DOHH2 (cell line): Measurements from ENCODE around the gene SLC6A3.

Source experiments
- H3F3A ChIP-seq: fragments of 200-600 bp; sonication (generic), shearing (Covaris generic); 2 replicates; pipeline ENCODE4 v1.6.0; 2016; ENCODE audit warnings: antibody characterized with exemption, mild to moderate bottlenecking; ENCODE audit not compliant: control insufficient read depth, insufficient read depth
- H3K27ac ChIP-seq: fragments of 200-600 bp; sonication (generic); 2 replicates; pipeline ENCODE4 v1.5.1; 2014; ENCODE audit warnings: low read depth, mild to moderate bottlenecking, low read length, moderate library complexity
- H3K27me3 ChIP-seq: fragments of 200-600 bp; sonication (generic); 2 replicates; pipeline ENCODE4 v1.6.1; 2014; ENCODE audit warnings: mild to moderate bottlenecking, low read length, mixed read lengths; ENCODE audit not compliant: control insufficient read depth
- H3K36me3 ChIP-seq: fragments of 200-600 bp; sonication (generic); 2 replicates; pipeline ENCODE4 v1.6.1; 2014; ENCODE audit warnings: mild to moderate bottlenecking, low read length, moderate library complexity, mixed read lengths; ENCODE audit not compliant: control insufficient read depth
- H3K4me1 ChIP-seq: fragments of 200-600 bp; sonication (generic); 2 replicates; pipeline ENCODE4 v1.6.1; 2014; ENCODE audit warnings: mild to moderate bottlenecking, low read length, mixed read lengths; ENCODE audit not compliant: control insufficient read depth
- H3K4me2 ChIP-seq: fragments of 200-600 bp; sonication (generic); 2 replicates; pipeline ENCODE4 v1.6.0; 2014; ENCODE audit warnings: mild to moderate bottlenecking, low read length, moderate library complexity
- H3K4me3 ChIP-seq: fragments of 200-600 bp; sonication (generic); 2 replicates; pipeline ENCODE4 v1.5.1; 2014; ENCODE audit warnings: mild to moderate bottlenecking, low read length, mixed read lengths
- H3K79me2 ChIP-seq: fragments of 200-600 bp; sonication (generic); 2 replicates; pipeline ENCODE4 v1.6.1; 2014; ENCODE audit warnings: mild to moderate bottlenecking, low read length, mixed read lengths; ENCODE audit not compliant: control insufficient read depth
- H3K9me2 ChIP-seq: fragments of 200-600 bp; sonication (generic); replicated peaks from 2 replicates; pipeline ENCODE4 v1.6.1; 2014; ENCODE audit warnings: mild to moderate bottlenecking, low read length, mixed read lengths; ENCODE audit not compliant: control insufficient read depth
- H3K9me3 ChIP-seq: fragments of 200-600 bp; sonication (generic); 2 replicates; pipeline ENCODE4 v1.6.1; 2014; ENCODE audit warnings: antibody characterized with exemption, low read length, mixed read lengths; ENCODE audit not compliant: control insufficient read depth, insufficient read depth
- H4K20me1 ChIP-seq: fragments of 200-600 bp; sonication (generic); 2 replicates; pipeline ENCODE4 v1.6.0; 2014; ENCODE audit warnings: low read depth, mild to moderate bottlenecking, antibody characterized with exemption, low read length, moderate library complexity; ENCODE audit not compliant: control insufficient read depth, insufficient read depth
- EZH2phosphoT487 ChIP-seq: fragments of 200-600 bp; sonication (generic); IDR thresholded peaks from 2 replicates; pipeline ENCODE4 v1.6.1; 2017; ENCODE audit warnings: borderline replicate concordance, mild to moderate bottlenecking, antibody characterized with exemption, low read length, moderate library complexity, mixed read lengths
- TF ChIP-seq, protein P1 (sequence below): fragments of 200-600 bp; sonication (generic); IDR thresholded peaks from one replicate; pipeline ENCODE4 v1.5.1; 2014; ENCODE audit warnings: antibody characterized with exemption, mild to moderate bottlenecking, low read depth, low read length; ENCODE audit not compliant: poor library complexity, severe bottlenecking

SLC6A3 gene

DNA sequence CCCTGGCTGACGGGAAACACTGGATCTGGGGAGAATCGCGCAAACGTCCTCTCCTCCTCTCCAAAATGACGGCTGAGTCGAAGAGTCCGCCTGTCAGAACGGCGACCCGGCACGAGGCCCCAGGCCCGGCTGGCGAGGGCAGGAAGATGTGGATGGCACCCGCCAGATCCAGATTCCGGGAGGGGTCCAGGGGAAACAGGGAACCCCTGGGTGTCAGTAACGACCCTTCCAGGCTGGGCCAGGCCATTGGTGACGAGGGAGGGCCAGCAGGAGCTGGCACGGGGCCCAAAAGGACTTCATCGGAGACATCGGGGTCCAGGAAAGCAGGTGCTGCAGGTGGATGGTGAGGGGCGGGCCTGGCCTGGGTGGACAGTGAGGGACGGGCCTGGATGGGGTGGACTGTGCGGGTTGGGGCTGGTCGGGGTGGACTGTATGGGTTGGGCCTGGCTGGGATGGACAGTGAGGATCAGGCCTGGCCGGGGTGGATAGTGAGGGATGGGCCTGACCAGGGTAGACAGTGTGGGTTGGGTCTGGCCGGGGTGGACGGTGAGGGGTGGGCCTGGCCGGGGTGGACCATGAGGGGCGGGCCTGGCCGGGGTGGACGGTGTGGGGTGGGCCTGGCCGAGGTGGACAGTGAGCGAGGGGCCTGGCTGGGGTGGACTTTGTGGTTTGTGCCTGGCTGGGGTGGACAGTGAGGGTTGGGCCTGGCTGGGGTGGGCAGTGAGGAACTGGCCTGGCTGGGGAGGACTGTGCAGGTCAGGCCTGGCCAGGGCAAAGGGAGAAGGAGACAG, 14.0 kb downstream of the SLC6A3 start:
- H3K79me2 ChIP-seq, result no peaks in the 10 kb centered on the region
- no peaks in the 10 kb centered on the region for H3K4me1 ChIP-seq
- H3K27ac ChIP-seq, result no peak overlapping the region
- H3K9me3 ChIP-seq, result peaks cover 38% of the 10 kb centered on the region
- H3K4me3 ChIP-seq, result no peak overlapping the region
- H3K36me3 ChIP-seq, result no peaks in the 10 kb centered on the region
- no peak overlapping the region for H3K4me2 ChIP-seq
- no peaks in the 10 kb centered on the region; the same call in 1 of the 2 replicates for H3K27me3 ChIP-seq
- H3F3A ChIP-seq, result no peaks in the 10 kb centered on the region
- no peaks in the 10 kb centered on the region for H3K9me2 ChIP-seq
- no peak for TF ChIP-seq EZH2phosphoT487
- TF ChIP-seq, protein P1, sequence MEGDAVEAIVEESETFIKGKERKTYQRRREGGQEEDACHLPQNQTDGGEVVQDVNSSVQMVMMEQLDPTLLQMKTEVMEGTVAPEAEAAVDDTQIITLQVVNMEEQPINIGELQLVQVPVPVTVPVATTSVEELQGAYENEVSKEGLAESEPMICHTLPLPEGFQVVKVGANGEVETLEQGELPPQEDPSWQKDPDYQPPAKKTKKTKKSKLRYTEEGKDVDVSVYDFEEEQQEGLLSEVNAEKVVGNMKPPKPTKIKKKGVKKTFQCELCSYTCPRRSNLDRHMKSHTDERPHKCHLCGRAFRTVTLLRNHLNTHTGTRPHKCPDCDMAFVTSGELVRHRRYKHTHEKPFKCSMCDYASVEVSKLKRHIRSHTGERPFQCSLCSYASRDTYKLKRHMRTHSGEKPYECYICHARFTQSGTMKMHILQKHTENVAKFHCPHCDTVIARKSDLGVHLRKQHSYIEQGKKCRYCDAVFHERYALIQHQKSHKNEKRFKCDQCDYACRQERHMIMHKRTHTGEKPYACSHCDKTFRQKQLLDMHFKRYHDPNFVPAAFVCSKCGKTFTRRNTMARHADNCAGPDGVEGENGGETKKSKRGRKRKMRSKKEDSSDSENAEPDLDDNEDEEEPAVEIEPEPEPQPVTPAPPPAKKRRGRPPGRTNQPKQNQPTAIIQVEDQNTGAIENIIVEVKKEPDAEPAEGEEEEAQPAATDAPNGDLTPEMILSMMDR, result no peak
- H4K20me1 ChIP-seq, result no peaks in the 10 kb centered on the region

DNA sequence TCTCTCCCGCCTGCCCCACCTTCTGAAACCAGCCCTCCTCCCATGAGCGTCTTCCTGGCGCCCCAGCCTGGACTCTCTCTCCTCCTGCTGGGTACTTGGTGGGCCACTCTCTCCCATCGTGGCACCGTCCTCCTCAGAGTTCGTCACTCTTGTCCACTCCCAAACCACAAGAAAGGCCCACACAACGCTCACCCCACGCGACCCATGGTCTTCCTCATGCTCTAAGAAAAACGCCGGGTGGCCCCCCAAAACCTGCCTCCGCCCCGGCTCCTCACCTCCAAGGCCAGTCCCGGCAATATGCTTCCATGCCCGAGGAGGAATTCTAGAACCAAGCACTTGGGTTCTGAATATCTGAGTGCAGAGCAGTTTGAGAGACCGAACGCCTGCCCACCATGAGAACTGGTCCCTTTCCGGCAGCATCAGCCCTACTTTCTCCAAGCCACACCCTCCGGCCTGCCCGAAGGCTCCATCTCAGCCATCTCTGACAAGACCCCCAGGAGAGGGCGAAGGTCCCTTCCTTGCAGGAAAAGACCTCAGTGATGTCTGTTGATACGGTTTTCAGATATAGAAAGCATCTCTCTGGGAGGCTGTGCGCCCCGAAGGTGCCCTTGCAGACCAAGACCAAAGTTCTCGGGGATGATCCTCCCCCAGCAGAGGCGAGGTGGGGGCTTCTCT, 15.0 kb downstream of the SLC6A3 start:
- H3K27me3 ChIP-seq, result no peaks in the 10 kb centered on the region; the same call in 1 of the 2 replicates
- no peaks in the 10 kb centered on the region for H3K79me2 ChIP-seq
- no peaks in the 10 kb centered on the region for H3K36me3 ChIP-seq
- peaks cover 38% of the 10 kb centered on the region for H3K9me3 ChIP-seq
- no peak overlapping the region for H3K4me3 ChIP-seq
- H3K9me2 ChIP-seq, result no peaks in the 10 kb centered on the region
- H4K20me1 ChIP-seq, result no peaks in the 10 kb centered on the region
- no peak overlapping the region for H3K27ac ChIP-seq
- no peak overlapping the region for H3K4me2 ChIP-seq
- TF ChIP-seq EZH2phosphoT487, result no peak
- TF ChIP-seq, protein P1, result no peak
- H3F3A ChIP-seq, result no peaks in the 10 kb centered on the region
- H3K4me1 ChIP-seq, result no peaks in the 10 kb centered on the region

GRCh38 chr5:1429496-1429895, 15.7 kb downstream of the SLC6A3 start:
- TF ChIP-seq EZH2phosphoT487, result no peak
- TF ChIP-seq, protein P1, result no peak
- H3K4me1 ChIP-seq, result no peaks in the 10 kb centered on the region
- no peak overlapping the region for H3K4me3 ChIP-seq
- H3K27me3 ChIP-seq, result no peaks in the 10 kb centered on the region; the same call in 1 of the 2 replicates
- no peaks in the 10 kb centered on the region for H4K20me1 ChIP-seq
- peaks cover 38% of the 10 kb centered on the region for H3K9me3 ChIP-seq
- H3K4me2 ChIP-seq, result no peak overlapping the region
- no peak overlapping the region for H3K27ac ChIP-seq
- no peaks in the 10 kb centered on the region for H3K9me2 ChIP-seq
- H3K36me3 ChIP-seq, result no peaks in the 10 kb centered on the region
- no peaks in the 10 kb centered on the region for H3K79me2 ChIP-seq
- H3F3A ChIP-seq, result no peaks in the 10 kb centered on the region
